ENCODE data around the gene EDN2. TPM values are rescaled to one million over a fixed set of nuclear protein-coding genes. Genes with fewer than 3 reads are reported as not detected.

Gene EDN2
- total RNA-seq, 1 experiment from 2014 or later: 0.24 TPM

DNA sequence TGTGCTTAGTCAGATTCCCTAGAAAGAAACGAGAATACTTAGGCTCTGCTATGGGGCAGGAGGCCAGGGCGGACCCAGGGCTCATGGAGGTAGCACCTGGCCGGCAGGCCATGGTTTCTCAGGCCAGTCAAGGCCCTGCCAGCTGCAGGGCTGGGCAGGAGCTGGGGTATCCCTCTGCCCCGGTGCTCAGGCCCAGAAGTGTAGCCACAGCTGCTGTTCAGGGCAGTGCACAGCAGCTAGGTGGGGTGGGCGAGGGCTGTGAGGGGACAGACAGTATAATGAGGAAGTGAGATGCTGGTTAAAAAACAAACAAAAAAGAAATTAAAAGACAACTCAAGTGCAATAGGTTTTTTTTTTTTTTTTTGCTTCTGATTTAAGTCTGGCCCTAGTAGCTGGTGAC lies 34.0 kb upstream of the EDN2 start:
- Mint-ChIP-seq H3K27me3 (ENCODE audit: low read depth) (peaks cover 16% of the 10 kb centered on the region), H3K36me3 (ENCODE audit: insufficient read depth in 1 of 3, low read depth in 3 of 3) (no peaks in the 10 kb centered on the region; a peak in 1 of 7 replicates)

More for the DNA sequence above, 34.0 kb upstream of the EDN2 start:
- Histone ChIP-seq H2AFZ (ENCODE audit: low read length) (no peak overlapping the region), H3K4me2 (ENCODE audit: insufficient read depth, insufficient read length, low read length) (no peak overlapping the region), H2BK12ac (ENCODE audit: insufficient read length, low read depth, low read length) (no peak overlapping the region), H3K79me1 (ENCODE audit: insufficient read depth, low read depth, low read length, poor library complexity, severe bottlenecking) (no peaks in the 10 kb centered on the region), H2AK5ac (ENCODE audit: insufficient read length, low read length) (no peak overlapping the region), H3K27me3 (ENCODE audit: insufficient read depth, low read length) (no peaks in the 10 kb centered on the region), H2BK120ac (ENCODE audit: low read depth, low read length, poor library complexity, severe bottlenecking) (no peak overlapping the region), H3K9me3 (ENCODE audit: control insufficient read depth, low read depth, low read length) (no peaks in the 10 kb centered on the region), H4K20me1 (ENCODE audit: control insufficient read depth, insufficient read depth, insufficient read length) (no peaks in the 10 kb centered on the region), H2BK15ac (ENCODE audit: low read depth, low read length) (no peak overlapping the region), H3K14ac (ENCODE audit: insufficient read depth, low read length) (no peak overlapping the region), H2BK20ac (ENCODE audit: low read depth, low read length, poor library complexity, severe bottlenecking) (no peak overlapping the region), H3K23ac (ENCODE audit: insufficient read length, low read depth, low read length) (no peak overlapping the region), H4K8ac (replicated peaks; ENCODE audit: insufficient read length, low read depth, low read length) (no peak overlapping the region), H3K4ac (ENCODE audit: low read depth, low read length) (no peak overlapping the region), H3K56ac (ENCODE audit: insufficient read length, low read depth, low read length) (no peak overlapping the region), H3K9ac (ENCODE audit: extremely low read depth, insufficient read length, low read length) (no peak overlapping the region), H3K18ac (ENCODE audit: insufficient read length, low read depth, low read length) (no peak overlapping the region), H4K5ac (ENCODE audit: insufficient read length, low read depth, low read length) (no peak overlapping the region), H3K27ac (ENCODE audit: insufficient read length, low read depth, low read length) (no peak overlapping the region), H2BK5ac (ENCODE audit: insufficient read length, low read length) (no peak overlapping the region), H3K4me1 (ENCODE audit: insufficient read depth, low read length) (peaks cover 3% of the 10 kb centered on the region; the same call in 1 of the 2 replicates), H4K91ac (ENCODE audit: insufficient read length, low read depth, low read length) (no peak overlapping the region), H3K23me2 (ENCODE audit: insufficient read length, low read depth, low read length, poor library complexity, severe bottlenecking) (peaks cover 3% of the 10 kb centered on the region), H3K79me2 (ENCODE audit: insufficient read depth, low read length) (no peaks in the 10 kb centered on the region), H3T11ph (ENCODE audit: low read length) (no peak overlapping the region)
- no peak overlapping the region for H3K4me3 Mint-ChIP-seq
- H3K4me1 Mint-ChIP-seq: peaks cover 12 to 22% of the 10 kb centered on the region in 2 experiments
- DNase-seq: no peak
- no peaks in the 10 kb centered on the region for H3K9me3 Mint-ChIP-seq
- no peak overlapping the region for H3K27ac Mint-ChIP-seq
- no peak for TF ChIP-seq CTCF (conservative IDR thresholded peaks at IDR 0.05)
- WGBS (ENCODE audit: extremely low coverage, insufficient read length, low lambda C conversion rate): no CpG with 5 or more reads among the region's 5 CpGs

All from H9 (cell line).